Rectal smooth muscle tissue (tissue), 1 donor: Measurements from ENCODE around the gene EIF2S3B.

Source experiments
- H3K27ac ChIP-seq: one replicate; pipeline ENCODE4 v1.7.0; 2013; ENCODE audit warnings: low read depth, low read length, inconsistent platforms
- H3K27me3 ChIP-seq: one replicate; pipeline ENCODE4 v1.7.0; 2013; ENCODE audit warnings: low read length; ENCODE audit not compliant: control insufficient read depth, insufficient read depth
- H3K36me3 ChIP-seq: one replicate; pipeline ENCODE4 v1.7.0; 2013; ENCODE audit warnings: low read length; ENCODE audit not compliant: control insufficient read depth, insufficient read depth
- H3K4me1 ChIP-seq: one replicate; pipeline ENCODE4 v1.7.0; 2013; ENCODE audit warnings: low read length; ENCODE audit not compliant: control insufficient read depth, insufficient read depth
- H3K4me3 ChIP-seq: one replicate; pipeline ENCODE4 v1.7.0; 2013; ENCODE audit warnings: low read length
- H3K9ac ChIP-seq: one replicate; pipeline ENCODE4 v1.7.0; 2013; ENCODE audit warnings: low read length

Gene EIF2S3B

GRCh38 chr12:10557329-10557728 lies 51.6 kb downstream of the EIF2S3B start:
- Histone ChIP-seq H3K4me3 (no peak overlapping the region), H3K9ac (no peak overlapping the region), H3K36me3 (no peaks in the 10 kb centered on the region), H3K27ac (no peak overlapping the region), H3K27me3 (no peaks in the 10 kb centered on the region), H3K4me1 (no peaks in the 10 kb centered on the region)

GRCh38 chr12:10557766-10558165 lies 52.1 kb downstream of the EIF2S3B start:
- no peaks in the 10 kb centered on the region for H3K36me3 ChIP-seq
- no peaks in the 10 kb centered on the region for H3K27me3 ChIP-seq
- H3K9ac ChIP-seq, result no peak overlapping the region
- no peaks in the 10 kb centered on the region for H3K4me1 ChIP-seq
- H3K4me3 ChIP-seq, result no peak overlapping the region
- H3K27ac ChIP-seq, result no peak overlapping the region
